Thyroid gland (tissue), 4 donors: ENCODE measurements around the gene RASSF6.

Source experiments
- CTCF ChIP-seq, 6 experiments: fragments of 200-600 bp in 3 of 6; fragments of 450-650 bp in 3 of 6; sonication (generic) in 3 of 6; IDR thresholded peaks; one replicate each; pipeline ENCODE4 v1.5.1; 2016 to 2019; ENCODE audit warnings: antibody characterized with exemption in 6 of 6, mild to moderate bottlenecking in 2 of 6, inconsistent platforms in 1 of 6, moderate library complexity in 1 of 6
- POLR2A ChIP-seq, 2 donors: fragments of 450-650 bp; IDR thresholded peaks; one replicate each; pipeline ENCODE4 v1.6.1; 2017; ENCODE audit warnings: antibody characterized with exemption in 2 of 2, mild to moderate bottlenecking in 2 of 2, moderate library complexity in 1 of 2

GRCh38 chr4:73540826-73541225, 79.4 kb downstream of the RASSF6 start:
- TF ChIP-seq CTCF (IDR thresholded peaks at IDR 0.05) = no peak
- TF ChIP-seq POLR2A (IDR thresholded peaks at IDR 0.05) = no peak
